Caki2 (cell line): ENCODE results near the gene MYO5A. TPM values are rescaled to one million over a fixed set of nuclear protein-coding genes. Genes with fewer than 3 reads are reported as not detected.
"Not testable (repeated sequence)": the region's sequence is repeated elsewhere in the genome, so short reads cannot be mapped to it uniquely, and the experiment has no call there.

Experiments used
- DNase-seq: peaks from one replicate; pipeline ENCODE4 v3.0.0-alpha.2; 2015; ENCODE audit warnings: low read depth
- in situ Hi-C: cut with HindIII; loops from 2 replicates; pipeline ENCODE4 v1.10.0; 2016; ENCODE audit warnings: low sequenced_read_pairs, low pct_unique_long_range_greater_than_20kb, mixed read lengths
- total RNA-seq: library from RNA; depleted of rRNA; stranded (reverse); fragments of >200 nt; shearing (Covaris generic); gene quantifications from 2 replicates; pipeline ENCODE4 v1.2.3, GENCODE V29; 2014; ENCODE audit warnings: low replicate concordance

MYO5A gene
- total RNA-seq, 1 experiment from 2014 or later: 3.1 TPM

GRCh38 chr15:52486003-52486996 is 42.4 kb downstream of the MYO5A start:
- in situ Hi-C loops: no loop called here
- no peak for DNase-seq

- no peak for DNase-seq
- in situ Hi-C loops: no loop called here
Observed at GRCh38 chr15:52485290-52485689, 43.4 kb downstream of the MYO5A start.

GRCh38 chr15:52483707-52484106 is 45.0 kb downstream of the MYO5A start:
- in situ Hi-C loops: no loop called here
- DNase-seq: no peak

- DNase-seq: no peak
- in situ Hi-C loops: no loop called here
Observed at GRCh38 chr15:52481915-52482314, 46.8 kb downstream of the MYO5A start.

GRCh38 chr15:52480990-52481389 is 47.7 kb downstream of the MYO5A start:
- in situ Hi-C loops: no loop called here
- no peak for DNase-seq

- in situ Hi-C loops: no loop called here
- no peak for DNase-seq
Observed at GRCh38 chr15:52466716-52467115, 62.0 kb downstream of the MYO5A start.

GRCh38 chr15:52466134-52466701 is 62.5 kb downstream of the MYO5A start:
- DNase-seq: no peak

GRCh38 chr15:52464478-52464877 is 64.2 kb downstream of the MYO5A start:
- in situ Hi-C loops: no loop called here
- DNase-seq: no peak

More at GRCh38 chr15:52466134-52466701, 62.5 kb downstream of the MYO5A start:
- in situ Hi-C loops: no loop called here

- in situ Hi-C loops: no loop called here
- DNase-seq: no peak
Observed at GRCh38 chr15:52464040-52464439, 64.6 kb downstream of the MYO5A start.

- in situ Hi-C loops: no loop called here
- no peak for DNase-seq
Observed at GRCh38 chr15:52463638-52464037, 65.0 kb downstream of the MYO5A start.

- no peak for DNase-seq
- in situ Hi-C loops: no loop called here
Observed at GRCh38 chr15:52462806-52463360, 65.8 kb downstream of the MYO5A start.

GRCh38 chr15:52459701-52460100 is 69.0 kb downstream of the MYO5A start:
- DNase-seq, in situ Hi-C loops: not testable (repeated sequence)

GRCh38 chr15:52459265-52459664 is 69.4 kb downstream of the MYO5A start:
- DNase-seq, in situ Hi-C loops: not testable (repeated sequence)

GRCh38 chr15:52448011-52448890 is 80.4 kb downstream of the MYO5A start:
- in situ Hi-C loops: no loop called here
- DNase-seq: no peak

GRCh38 chr15:52445954-52446353 is 82.7 kb downstream of the MYO5A start:
- no peak for DNase-seq
- in situ Hi-C loops: no loop called here

- in situ Hi-C loops: no loop called here
- DNase-seq: no peak
Observed at GRCh38 chr15:52445553-52445952, 83.1 kb downstream of the MYO5A start.

- in situ Hi-C loops, DNase-seq: not testable (repeated sequence)
Observed at GRCh38 chr15:52443205-52443604, 85.5 kb downstream of the MYO5A start.

- in situ Hi-C loops: no loop called here
- DNase-seq: no peak
Observed at GRCh38 chr15:52441841-52442240, 86.8 kb downstream of the MYO5A start.
